ENCODE data around the gene SLC9C1.

Gene SLC9C1

GRCh38 chr3:112302150-112302830 lies 8.3 kb upstream of the SLC9C1 start:
- ChIA-PET POLR2A (no interaction called here), CTCF (interaction anchor here (1.5 to 5.2 kb wide), 2 partner anchors 9 to 191 kb away, joined by 3 to 51 read pairs; partner anchors contain the start of gene SLC9C1)
- no peak for DNase-seq (ENCODE audit: extremely low spot score)
- TF ChIP-seq CTCF (IDR thresholded peaks at IDR 0.05; ENCODE audit: control extremely low read depth, extremely low read depth, low read depth, missing control alignments), result no peak

- no peak for TF ChIP-seq CTCF (IDR thresholded peaks at IDR 0.05; ENCODE audit: control extremely low read depth, extremely low read depth, low read depth, missing control alignments)
- ChIA-PET CTCF (interaction anchor here (1.1 to 1.5 kb wide), 5 partner anchors 27 to 263 kb away, joined by 3 to 5 read pairs (median 4); partner anchors contain the start of genes ATG3 and SLC35A5), POLR2A (no interaction called here)
- no peak for DNase-seq (ENCODE audit: extremely low spot score)
These were observed 4.8 kb upstream of the SLC9C1 start for GRCh38 chr3:112298781-112299180.

GRCh38 chr3:112297714-112298113 lies 3.7 kb upstream of the SLC9C1 start:
- no peak for TF ChIP-seq CTCF (IDR thresholded peaks at IDR 0.05; ENCODE audit: control extremely low read depth, extremely low read depth, low read depth, missing control alignments)
- ChIA-PET CTCF (no interaction called here), POLR2A (no interaction called here)
- no peak for DNase-seq (ENCODE audit: extremely low spot score)

- no peak for TF ChIP-seq CTCF (IDR thresholded peaks at IDR 0.05; ENCODE audit: control extremely low read depth, extremely low read depth, low read depth, missing control alignments)
- ChIA-PET CTCF (interaction anchor here (1.1 to 1.7 kb wide), 4 partner anchors 14 to 177 kb away, joined by 3 to 4 read pairs (median 4); no protein-coding TSS in a partner anchor), POLR2A (no interaction called here)
- no peak for DNase-seq (ENCODE audit: extremely low spot score)
These were observed 5.0 kb downstream of the SLC9C1 start for GRCh38 chr3:112289011-112289410.

GRCh38 chr3:112280266-112280665 lies 13.8 kb downstream of the SLC9C1 start:
- POLR2A ChIA-PET, result no interaction called here
- no peak for DNase-seq (ENCODE audit: extremely low spot score)
- CTCF ChIA-PET, result interaction anchor here (1.4 kb wide), 1 partner anchor 12 kb away, joined by 5 read pairs; no protein-coding TSS in a partner anchor
- no peak for TF ChIP-seq CTCF (IDR thresholded peaks at IDR 0.05; ENCODE audit: control extremely low read depth, extremely low read depth, low read depth, missing control alignments)

- DNase-seq (ENCODE audit: extremely low spot score), result no peak
- CTCF ChIA-PET, result interaction anchor here (0.7 to 2.5 kb wide), 4 partner anchors 11 to 137 kb away, joined by 3 to 10 read pairs (median 5); no protein-coding TSS in a partner anchor
- POLR2A ChIA-PET, result no interaction called here
- TF ChIP-seq CTCF (IDR thresholded peaks at IDR 0.05; ENCODE audit: control extremely low read depth, extremely low read depth, low read depth, missing control alignments), result no peak
These were observed 20.5 kb downstream of the SLC9C1 start for GRCh38 chr3:112273536-112273935.
